H9 (cell line): ENCODE data around the gene RPL28. TPM values are rescaled to one million over a fixed set of nuclear protein-coding genes. Genes with fewer than 3 reads are reported as not detected.

ENCODE experiments used
- DNase-seq: peaks from one replicate; pipeline ENCODE4 v3.0.0-alpha.2; 2017
- H2AFZ ChIP-seq: one replicate; pipeline ENCODE4 v1.6.1; 2013; ENCODE audit warnings: mild to moderate bottlenecking, low read length, control low read depth, moderate library complexity
- H2AK5ac ChIP-seq: 2 replicates; pipeline ENCODE4 v1.6.1; 2013; ENCODE audit warnings: low read length, control low read depth, mixed read lengths; ENCODE audit not compliant: insufficient read length
- H2BK120ac ChIP-seq: one replicate; pipeline ENCODE4 v1.6.1; 2013; ENCODE audit warnings: low read depth, mild to moderate bottlenecking, low read length, control low read depth, inconsistent platforms; ENCODE audit not compliant: poor library complexity, severe bottlenecking
- H2BK12ac ChIP-seq: 2 replicates; pipeline ENCODE4 v1.6.1; 2013; ENCODE audit warnings: low read length, control low read depth, mixed read lengths, low read depth; ENCODE audit not compliant: insufficient read length
- H2BK15ac ChIP-seq: 2 replicates; pipeline ENCODE4 v1.6.1; 2013; ENCODE audit warnings: low read depth, low read length, control low read depth
- H2BK20ac ChIP-seq: one replicate; pipeline ENCODE4 v1.6.1; 2013; ENCODE audit warnings: low read depth, mild to moderate bottlenecking, low read length, control low read depth, inconsistent platforms; ENCODE audit not compliant: poor library complexity, severe bottlenecking
- H2BK5ac ChIP-seq: 2 replicates; pipeline ENCODE4 v1.6.1; 2013; ENCODE audit warnings: low read length, control low read depth, mixed read lengths; ENCODE audit not compliant: insufficient read length
- H3K14ac ChIP-seq: 2 replicates; pipeline ENCODE4 v1.6.1; 2013; ENCODE audit warnings: low read length, control low read depth; ENCODE audit not compliant: insufficient read depth
- H3K18ac ChIP-seq: 2 replicates; pipeline ENCODE4 v1.6.1; 2013; ENCODE audit warnings: low read depth, mild to moderate bottlenecking, mixed read lengths, low read length, control low read depth; ENCODE audit not compliant: insufficient read length
- H3K23ac ChIP-seq: 2 replicates; pipeline ENCODE4 v1.6.1; 2013; ENCODE audit warnings: low read length, control low read depth, mixed read lengths, low read depth; ENCODE audit not compliant: insufficient read length
- H3K23me2 ChIP-seq: 2 replicates; pipeline ENCODE4 v1.6.1; 2013; ENCODE audit warnings: low read depth, mild to moderate bottlenecking, mixed read lengths, low read length, control low read depth; ENCODE audit not compliant: insufficient read length, poor library complexity, severe bottlenecking
- H3K27ac ChIP-seq: 2 replicates; pipeline ENCODE4 v1.5.1; 2013; ENCODE audit warnings: low read length, control low read depth, mixed read lengths, low read depth; ENCODE audit not compliant: insufficient read length
- H3K27me3 ChIP-seq: 2 replicates; pipeline ENCODE4 v1.6.1; 2013; ENCODE audit warnings: low read length, control low read depth, inconsistent platforms; ENCODE audit not compliant: insufficient read depth
- H3K4ac ChIP-seq: 2 replicates; pipeline ENCODE4 v1.6.1; 2013; ENCODE audit warnings: low read depth, mild to moderate bottlenecking, control low read depth, inconsistent platforms, low read length, moderate library complexity
- H3K4me1 ChIP-seq: 2 replicates; pipeline ENCODE4 v1.6.1; 2013; ENCODE audit warnings: low read length, control low read depth, inconsistent platforms; ENCODE audit not compliant: insufficient read depth
- H3K4me2 ChIP-seq: 2 replicates; pipeline ENCODE4 v1.6.1; 2013; ENCODE audit warnings: low read length, control low read depth, mixed read lengths; ENCODE audit not compliant: insufficient read length, insufficient read depth
- H3K56ac ChIP-seq: 2 replicates; pipeline ENCODE4 v1.6.1; 2013; ENCODE audit warnings: low read depth, mild to moderate bottlenecking, mixed read lengths, low read length, control low read depth; ENCODE audit not compliant: insufficient read length
- H3K79me1 ChIP-seq: 2 replicates; pipeline ENCODE4 v1.6.1; 2013; ENCODE audit warnings: low read depth, mild to moderate bottlenecking, moderate library complexity, low read length, control low read depth, inconsistent platforms; ENCODE audit not compliant: insufficient read depth, poor library complexity, severe bottlenecking
- H3K79me2 ChIP-seq: 2 replicates; pipeline ENCODE4 v1.6.1; 2013; ENCODE audit warnings: low read length, control low read depth, inconsistent platforms; ENCODE audit not compliant: insufficient read depth
- H3K9ac ChIP-seq: 2 replicates; pipeline ENCODE4 v1.6.1; 2013; ENCODE audit warnings: low read length, control low read depth, mixed read lengths; ENCODE audit not compliant: insufficient read length; ENCODE audit errors: extremely low read depth
- H3K9me3 ChIP-seq: one replicate; pipeline ENCODE4 v1.6.1; 2013; ENCODE audit warnings: low read depth, low read length, inconsistent platforms; ENCODE audit not compliant: control insufficient read depth
- H3T11ph ChIP-seq: one replicate; pipeline ENCODE4 v1.6.1; 2013; ENCODE audit warnings: mild to moderate bottlenecking, low read length, control low read depth, inconsistent platforms
- H4K20me1 ChIP-seq: one replicate; pipeline ENCODE4 v1.6.1; 2013; ENCODE audit not compliant: control insufficient read depth, insufficient read length, insufficient read depth
- H4K5ac ChIP-seq: 2 replicates; pipeline ENCODE4 v1.6.1; 2013; ENCODE audit warnings: low read depth, mild to moderate bottlenecking, mixed read lengths, low read length, control low read depth; ENCODE audit not compliant: insufficient read length
- H4K8ac ChIP-seq: replicated peaks from 2 replicates; pipeline ENCODE4 v1.6.1; 2013; ENCODE audit warnings: low read length, control low read depth, mixed read lengths, low read depth; ENCODE audit not compliant: insufficient read length
- H4K91ac ChIP-seq: 2 replicates; pipeline ENCODE4 v1.6.1; 2013; ENCODE audit warnings: low read depth, mild to moderate bottlenecking, moderate library complexity, mixed read lengths, low read length, control low read depth; ENCODE audit not compliant: insufficient read length
- H3K27ac Mint-ChIP-seq, 3 experiments: 2 replicates in 2 of 3; 3 replicates in 1 of 3; pipeline ENCODE4 v1.8.0; 2020 to 2021; ENCODE audit warnings: mixed read lengths in 3 of 3, mild to moderate bottlenecking in 1 of 3, moderate library complexity in 1 of 3
- H3K27me3 Mint-ChIP-seq: 2 replicates; pipeline ENCODE4 v1.8.0; 2021; ENCODE audit warnings: low read depth, mild to moderate bottlenecking, moderate library complexity, mixed read lengths
- H3K36me3 Mint-ChIP-seq, 3 experiments: 2 replicates in 2 of 3; 3 replicates in 1 of 3; pipeline ENCODE4 v1.8.0; 2020 to 2021; ENCODE audit warnings: low read depth in 3 of 3, mixed read lengths in 3 of 3; ENCODE audit not compliant: insufficient read depth in 1 of 3
- H3K4me1 Mint-ChIP-seq, 2 experiments: 2 replicates each; pipeline ENCODE4 v1.8.0; 2020; ENCODE audit warnings: mixed read lengths in 2 of 2
- H3K4me3 Mint-ChIP-seq, 2 experiments: 2 replicates in 1 of 2; 3 replicates in 1 of 2; pipeline ENCODE4 v1.8.0; 2020 to 2021; ENCODE audit warnings: mild to moderate bottlenecking in 2 of 2, mixed read lengths in 2 of 2, moderate library complexity in 1 of 2
- H3K9me3 Mint-ChIP-seq, 2 experiments: 2 replicates in 1 of 2; 3 replicates in 1 of 2; pipeline ENCODE4 v1.8.0; 2020; ENCODE audit warnings: mild to moderate bottlenecking in 2 of 2, mixed read lengths in 2 of 2, moderate library complexity in 1 of 2
- WGBS: extraction: QIAGEN DNeasy Blood & Tissue Kit; methylation state at CpG from one replicate; pipeline ENCODE4 v1.1.7; 2013; ENCODE audit warnings: missing lambda C conversion rate, low lambda C conversion rate, mixed read lengths; ENCODE audit not compliant: insufficient read length; ENCODE audit errors: extremely low coverage; 5-methylcytosine and 5-hydroxymethylcytosine counted together
- total RNA-seq: library from RNA; stranded (reverse); gene quantifications from 2 replicates; pipeline ENCODE4 v1.2.1, GENCODE V29; 2021
- TF ChIP-seq, protein P1 (sequence below): fragments of 200-600 bp; sonication (generic); conservative IDR thresholded peaks from 3 replicates; pipeline ENCODE4 v1.8.0; 2021; ENCODE audit warnings: antibody characterized with exemption, mild to moderate bottlenecking

The RPL28 gene
- total RNA-seq, 1 experiment from 2014 or later, result 2,076 TPM

GRCh38 chr19:55436847-55437246 lies 51.1 kb downstream of the RPL28 start:
- H3K27ac Mint-ChIP-seq, result no peak overlapping the region
- H3K23me2 ChIP-seq, result peaks cover 16% of the 10 kb centered on the region
- no peak overlapping the region for H3K4ac ChIP-seq
- no peak overlapping the region for H3K27ac ChIP-seq
- H4K20me1 ChIP-seq, result no peaks in the 10 kb centered on the region
- H3K4me1 ChIP-seq, result 0 out of 2 replicates have a peak, but pooled peaks cover 2% of the 10 kb centered on the region
- H3K79me2 ChIP-seq, result no peaks in the 10 kb centered on the region
- peaks cover 5% of the 10 kb centered on the region; the same call in 1 of the 2 replicates for H3K27me3 ChIP-seq
- H2BK20ac ChIP-seq, result no peak overlapping the region
- H2AFZ ChIP-seq, result no peak overlapping the region
- no peak overlapping the region for H3K18ac ChIP-seq
- TF ChIP-seq, protein P1, sequence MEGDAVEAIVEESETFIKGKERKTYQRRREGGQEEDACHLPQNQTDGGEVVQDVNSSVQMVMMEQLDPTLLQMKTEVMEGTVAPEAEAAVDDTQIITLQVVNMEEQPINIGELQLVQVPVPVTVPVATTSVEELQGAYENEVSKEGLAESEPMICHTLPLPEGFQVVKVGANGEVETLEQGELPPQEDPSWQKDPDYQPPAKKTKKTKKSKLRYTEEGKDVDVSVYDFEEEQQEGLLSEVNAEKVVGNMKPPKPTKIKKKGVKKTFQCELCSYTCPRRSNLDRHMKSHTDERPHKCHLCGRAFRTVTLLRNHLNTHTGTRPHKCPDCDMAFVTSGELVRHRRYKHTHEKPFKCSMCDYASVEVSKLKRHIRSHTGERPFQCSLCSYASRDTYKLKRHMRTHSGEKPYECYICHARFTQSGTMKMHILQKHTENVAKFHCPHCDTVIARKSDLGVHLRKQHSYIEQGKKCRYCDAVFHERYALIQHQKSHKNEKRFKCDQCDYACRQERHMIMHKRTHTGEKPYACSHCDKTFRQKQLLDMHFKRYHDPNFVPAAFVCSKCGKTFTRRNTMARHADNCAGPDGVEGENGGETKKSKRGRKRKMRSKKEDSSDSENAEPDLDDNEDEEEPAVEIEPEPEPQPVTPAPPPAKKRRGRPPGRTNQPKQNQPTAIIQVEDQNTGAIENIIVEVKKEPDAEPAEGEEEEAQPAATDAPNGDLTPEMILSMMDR, result no peak
- no peak overlapping the region for H2BK5ac ChIP-seq
- H3K56ac ChIP-seq, result no peak overlapping the region
- no peak overlapping the region for H4K91ac ChIP-seq
- no peaks in the 10 kb centered on the region for H3K9me3 ChIP-seq
- H2AK5ac ChIP-seq, result no peak overlapping the region
- no peak overlapping the region for H3K4me2 ChIP-seq
- no peak overlapping the region for H3T11ph ChIP-seq
- H4K8ac ChIP-seq, result no peak overlapping the region
- H2BK12ac ChIP-seq, result no peak overlapping the region
- no peak for DNase-seq
- no peaks in the 10 kb centered on the region for H3K79me1 ChIP-seq
- no peak overlapping the region for H3K14ac ChIP-seq
- no peak overlapping the region for H2BK15ac ChIP-seq
- no peaks in the 10 kb centered on the region for H3K36me3 Mint-ChIP-seq
- peaks cover 0 to 5% of the 10 kb centered on the region in 2 experiments; a peak in 1 of 5 replicates for H3K9me3 Mint-ChIP-seq
- no peak overlapping the region for H3K9ac ChIP-seq
- WGBS, result no CpG with 5 or more reads among the region's 8 CpGs
- H3K23ac ChIP-seq, result no peak overlapping the region
- no peak overlapping the region for H3K4me3 Mint-ChIP-seq
- H4K5ac ChIP-seq, result no peak overlapping the region
- H2BK120ac ChIP-seq, result no peak overlapping the region
- peaks cover 53% of the 10 kb centered on the region for H3K27me3 Mint-ChIP-seq
- peaks cover 11 to 18% of the 10 kb centered on the region in 2 experiments for H3K4me1 Mint-ChIP-seq
